ENCODE results near the gene HSPB1. TPM values are rescaled to one million over a fixed set of nuclear protein-coding genes. Genes with fewer than 3 reads are reported as not detected.

The HSPB1 gene
- total and polyA plus RNA-seq, 7 donors, result 1,312 to 5,803 (median 4,364) TPM

DNA sequence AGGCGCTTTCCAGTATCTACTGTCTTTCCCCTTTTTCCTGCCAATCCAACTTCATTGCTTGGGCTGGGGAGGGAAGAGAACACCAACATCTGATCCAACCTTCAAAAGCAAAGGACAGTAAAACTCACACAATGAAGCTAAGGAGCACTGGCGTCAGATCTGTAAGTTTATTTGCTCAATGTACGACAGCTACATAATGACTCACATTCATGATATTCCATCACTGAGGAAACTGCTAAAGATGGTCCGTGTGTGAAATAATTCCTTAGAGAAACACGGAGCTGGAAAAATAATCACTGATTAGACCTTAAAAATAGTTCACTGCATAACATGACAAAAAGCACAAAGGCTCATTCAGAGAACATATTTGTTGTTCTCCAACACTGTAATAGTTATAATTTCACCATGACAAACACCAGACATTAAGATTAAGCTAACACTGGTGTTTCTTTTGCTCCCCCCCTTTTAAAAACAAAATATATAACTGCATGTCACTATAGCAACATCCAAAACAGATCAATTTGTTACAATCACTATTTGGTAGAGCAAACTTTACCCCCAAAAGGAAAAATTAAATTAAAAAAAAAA, 24.3 kb downstream of the HSPB1 start:
- 40 to 57% (median 44%) methylated on average over 5 of the region's 5 CpGs for WGBS, 3 donors
- ATAC-seq (no peak), DNase-seq (no peak)
- Histone ChIP-seq H3K27ac (peak overlapping the region; percentile 92), H3K27me3 (ENCODE audit: insufficient read depth in 3 of 3, low read length in 2 of 3) (no peaks in the 10 kb centered on the region), H3K9me3 (no peaks in the 10 kb centered on the region), H3K36me3 (ENCODE audit: insufficient read depth in 1 of 2, low read depth in 1 of 2) (peaks cover 0 to 44% of the 10 kb centered on the region in 2 donors), H3K4me3 (no peak overlapping the region), H3K4me1 (peaks cover 80% of the 10 kb centered on the region)
- intact Hi-C loops (cut with DNase I), result no loop called here
- no peak for TF ChIP-seq CTCF (IDR thresholded peaks at IDR 0.05)

DNA sequence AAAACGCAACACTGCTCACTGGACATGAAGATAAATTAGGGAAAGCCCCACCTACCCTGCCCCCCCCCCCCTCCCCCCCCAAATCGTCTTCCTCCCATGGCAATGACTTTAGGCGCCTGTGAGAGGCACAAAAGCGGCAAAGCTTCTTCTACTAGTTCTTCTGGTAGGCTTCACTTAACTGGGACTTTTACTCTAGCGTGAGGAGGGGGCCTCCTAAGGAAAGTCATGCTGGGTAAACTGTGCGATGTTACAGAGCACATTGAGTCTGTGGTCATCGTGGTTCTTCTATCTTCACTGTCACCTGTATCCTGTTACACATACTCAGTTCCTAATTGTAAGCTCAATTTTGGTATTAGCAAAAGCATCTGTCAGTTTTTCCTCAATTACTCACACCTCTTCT, 25.1 kb downstream of the HSPB1 start:
- H3K36me3 ChIP-seq (ENCODE audit: insufficient read depth in 1 of 2, low read depth in 1 of 2), result peaks cover 0 to 51% of the 10 kb centered on the region in 2 donors

GRCh38 chr7:76328389-76328788, 25.9 kb downstream of the HSPB1 start:
- Histone ChIP-seq H3K9me3 (no peaks in the 10 kb centered on the region), H3K36me3 (ENCODE audit: insufficient read depth in 1 of 2, low read depth in 1 of 2) (peaks cover 0 to 51% of the 10 kb centered on the region in 2 donors), H3K4me3 (no peak overlapping the region), H3K27ac (peak overlapping the region; percentile 92), H3K4me1 (peaks cover 80% of the 10 kb centered on the region), H3K27me3 (ENCODE audit: insufficient read depth in 3 of 3, low read length in 2 of 3) (no peaks in the 10 kb centered on the region)
- TF ChIP-seq CTCF (IDR thresholded peaks at IDR 0.05), result no peak
- no peak for ATAC-seq
- intact Hi-C loops (cut with DNase I), result no loop called here
- no peak for DNase-seq
- WGBS, 3 donors, result 71 to 82% (median 72%) methylated on average over 15 of the region's 15 CpGs

More for the DNA sequence above, 25.1 kb downstream of the HSPB1 start:
- WGBS, 3 donors, result 33 to 58% (median 47%) methylated on average over 7 of the region's 7 CpGs
- no peaks in the 10 kb centered on the region for H3K27me3 ChIP-seq (ENCODE audit: insufficient read depth in 3 of 3, low read length in 2 of 3)
- TF ChIP-seq CTCF (IDR thresholded peaks at IDR 0.05), result no peak
- intact Hi-C loops (cut with DNase I), result no loop called here
- peaks cover 80% of the 10 kb centered on the region for H3K4me1 ChIP-seq
- H3K27ac ChIP-seq, result peak overlapping the region; percentile 92
- ATAC-seq (no peak), DNase-seq (no peak)
- no peaks in the 10 kb centered on the region for H3K9me3 ChIP-seq
- H3K4me3 ChIP-seq, result peak overlapping the region; percentile 7

DNA sequence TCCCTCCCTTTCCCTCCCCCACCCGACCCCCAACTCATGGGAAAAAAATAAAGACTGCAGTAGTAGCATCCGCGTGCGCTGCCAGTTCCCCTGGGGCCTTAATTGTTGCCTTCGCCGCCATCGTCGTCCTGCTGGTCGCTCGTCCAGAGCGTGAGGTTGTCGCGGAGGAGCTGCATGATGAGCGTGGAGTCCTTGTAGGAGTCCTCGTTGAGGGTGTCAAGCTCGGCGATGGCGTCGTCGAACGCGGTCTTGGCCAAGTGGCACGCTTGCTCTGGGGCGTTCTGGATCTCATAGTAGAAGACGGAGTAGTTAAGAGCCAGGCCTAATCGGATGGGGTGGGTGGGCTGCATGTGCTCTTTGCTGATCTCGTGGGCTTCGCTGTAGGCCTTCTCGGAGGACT, 27.0 kb downstream of the HSPB1 start:
- peaks cover 0 to 51% of the 10 kb centered on the region in 2 donors for H3K36me3 ChIP-seq (ENCODE audit: insufficient read depth in 1 of 2, low read depth in 1 of 2)
- no peak overlapping the region for H3K4me3 ChIP-seq
- H3K27me3 ChIP-seq (ENCODE audit: insufficient read depth in 3 of 3, low read length in 2 of 3), result no peaks in the 10 kb centered on the region
- peaks cover 84% of the 10 kb centered on the region for H3K4me1 ChIP-seq
- ATAC-seq, result no peak
- no peaks in the 10 kb centered on the region for H3K9me3 ChIP-seq
- intact Hi-C loops (cut with DNase I), result no loop called here
- 88 to 91% (median 90%) methylated on average over 29 of the region's 29 CpGs for WGBS, 3 donors
- DNase-seq, result no peak
- peak overlapping the region; percentile 72 for H3K27ac ChIP-seq
- no peak for TF ChIP-seq CTCF (IDR thresholded peaks at IDR 0.05)

DNA sequence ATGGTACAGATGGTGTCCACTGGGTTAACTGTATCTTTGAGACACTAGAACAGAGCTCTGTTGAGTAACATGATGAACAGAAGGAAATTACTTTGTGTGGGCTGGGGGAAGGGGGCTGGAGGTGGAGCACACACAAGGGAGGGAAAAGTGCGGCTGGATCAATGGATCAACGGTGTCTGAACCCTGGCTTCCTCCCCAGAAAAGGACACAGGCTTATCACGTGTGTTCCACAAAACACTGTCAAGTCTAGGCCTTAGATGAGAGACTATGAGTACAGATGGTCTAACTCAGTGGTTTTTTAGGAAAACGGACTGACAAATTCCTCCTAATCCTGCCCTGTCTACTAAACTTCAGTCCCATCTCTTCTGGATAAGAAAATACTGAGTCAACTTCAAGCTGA, 27.8 kb downstream of the HSPB1 start:
- Histone ChIP-seq H3K9me3 (no peaks in the 10 kb centered on the region), H3K4me1 (peaks cover 79% of the 10 kb centered on the region), H3K36me3 (ENCODE audit: insufficient read depth in 1 of 2, low read depth in 1 of 2) (peaks cover 0 to 46% of the 10 kb centered on the region in 2 donors), H3K27ac (peak overlapping the region; percentile 72), H3K27me3 (ENCODE audit: insufficient read depth in 3 of 3, low read length in 2 of 3) (no peaks in the 10 kb centered on the region), H3K4me3 (no peak overlapping the region)
- intact Hi-C loops (cut with DNase I), result no loop called here
- 56 to 67% (median 57%) methylated on average over 4 of the region's 4 CpGs for WGBS, 3 donors
- ATAC-seq, result no peak
- no peak for DNase-seq
- no peak for TF ChIP-seq CTCF (IDR thresholded peaks at IDR 0.05)

Measured in psoas muscle (tissue), 8 donors.